BJ (cell line): Measurements from ENCODE around the gene ACHE. TPM values are rescaled to one million over a fixed set of nuclear protein-coding genes. Genes with fewer than 3 reads are reported as not detected.

Source experiments
- CTCF ChIA-PET: fragments of 350-600 bp; formaldehyde crosslinking; extraction: SDS; loops from one replicate; lab custom pipeline; 2021; ENCODE audit warnings: antibody characterized with exemption, inconsistent platforms; lab: Yijun Ruan, JAX
- POLR2A ChIA-PET: fragments of 300-600 bp; sonication (Branson Sonifier 250); formaldehyde crosslinking; extraction: SDS; loops from one replicate; lab custom pipeline; 2021; ENCODE audit warnings: antibody characterized with exemption; lab: Charles Lee
- DNase-seq: peaks from one replicate; pipeline ENCODE4 v3.0.0-alpha.2; 2011; ENCODE audit warnings: low read depth
- H3K27me3 ChIP-seq: 2 replicates; pipeline ENCODE4 v1.6.0; 2011; ENCODE audit warnings: low read length; ENCODE audit not compliant: control insufficient read depth, insufficient read depth
- H3K36me3 ChIP-seq: 2 replicates; pipeline ENCODE4 v1.5.1; 2011; ENCODE audit warnings: low read length; ENCODE audit not compliant: control insufficient read depth, insufficient read depth
- H3K4me3 ChIP-seq: 2 replicates; pipeline ENCODE4 v1.5.1; 2011; ENCODE audit warnings: low read depth, mild to moderate bottlenecking, control low read depth, low read length
- polyA plus RNA-seq: library from polyadenylated mRNA; depleted of rRNA; stranded (reverse); fragments of >200 nt; gene quantifications from 2 replicates; pipeline ENCODE4 v1.2.3, GENCODE V29; 2011
- TF ChIP-seq, protein P1 (sequence below): IDR thresholded peaks from 2 replicates; pipeline ENCODE4 v1.5.1; 2011; ENCODE audit warnings: low read depth, mild to moderate bottlenecking, control low read depth, inconsistent platforms, low read length, moderate library complexity; ENCODE audit not compliant: insufficient read depth

Gene ACHE
- polyA plus RNA-seq, 1 experiment, result 0.22 TPM

DNA sequence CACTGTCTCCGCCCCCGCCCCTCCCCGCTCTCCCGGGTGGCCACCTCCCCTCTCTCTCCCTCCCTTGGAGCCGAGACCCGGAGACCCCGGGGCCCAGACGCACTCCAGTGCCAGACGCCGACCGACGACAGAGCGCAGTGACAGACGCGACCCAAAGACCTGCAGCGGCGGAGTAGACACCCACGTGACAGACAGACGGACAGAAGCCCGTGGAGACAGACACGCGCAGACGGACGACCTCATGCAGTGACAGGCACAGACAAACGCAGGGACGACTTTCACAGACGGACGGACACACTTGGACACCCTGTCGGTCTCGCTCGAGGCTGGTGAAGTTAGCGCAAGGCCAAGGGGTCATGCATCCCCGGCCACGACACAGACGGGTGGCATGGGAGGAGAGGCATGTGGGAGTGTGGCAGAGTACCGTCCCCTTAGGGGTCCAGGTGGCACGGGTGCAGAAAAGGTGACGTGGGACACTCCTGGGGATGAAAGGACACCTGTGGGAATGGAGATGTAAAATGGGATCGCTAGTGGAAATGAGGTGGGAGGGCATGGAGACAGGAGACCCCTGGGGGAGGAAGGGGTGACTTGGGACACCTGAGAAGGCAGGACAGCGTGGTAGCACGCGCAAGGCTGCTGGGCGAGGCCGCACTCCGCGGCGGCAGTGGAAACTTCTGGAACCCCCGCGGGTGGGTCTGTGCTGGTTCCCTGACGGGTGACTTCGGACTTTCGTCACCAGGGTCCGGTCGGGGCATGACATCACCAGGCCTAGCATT, 456 bp upstream of the ACHE start:
- DNase-seq, result no peak
- Histone ChIP-seq H3K27me3 (peaks cover 16% of the 10 kb centered on the region), H3K36me3 (no peaks in the 10 kb centered on the region), H3K4me3 (no peak overlapping the region)
- TF ChIP-seq, protein P1, sequence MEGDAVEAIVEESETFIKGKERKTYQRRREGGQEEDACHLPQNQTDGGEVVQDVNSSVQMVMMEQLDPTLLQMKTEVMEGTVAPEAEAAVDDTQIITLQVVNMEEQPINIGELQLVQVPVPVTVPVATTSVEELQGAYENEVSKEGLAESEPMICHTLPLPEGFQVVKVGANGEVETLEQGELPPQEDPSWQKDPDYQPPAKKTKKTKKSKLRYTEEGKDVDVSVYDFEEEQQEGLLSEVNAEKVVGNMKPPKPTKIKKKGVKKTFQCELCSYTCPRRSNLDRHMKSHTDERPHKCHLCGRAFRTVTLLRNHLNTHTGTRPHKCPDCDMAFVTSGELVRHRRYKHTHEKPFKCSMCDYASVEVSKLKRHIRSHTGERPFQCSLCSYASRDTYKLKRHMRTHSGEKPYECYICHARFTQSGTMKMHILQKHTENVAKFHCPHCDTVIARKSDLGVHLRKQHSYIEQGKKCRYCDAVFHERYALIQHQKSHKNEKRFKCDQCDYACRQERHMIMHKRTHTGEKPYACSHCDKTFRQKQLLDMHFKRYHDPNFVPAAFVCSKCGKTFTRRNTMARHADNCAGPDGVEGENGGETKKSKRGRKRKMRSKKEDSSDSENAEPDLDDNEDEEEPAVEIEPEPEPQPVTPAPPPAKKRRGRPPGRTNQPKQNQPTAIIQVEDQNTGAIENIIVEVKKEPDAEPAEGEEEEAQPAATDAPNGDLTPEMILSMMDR, result no peak
- ChIA-PET CTCF (interaction anchor here (0.6 to 3.7 kb wide), 17 partner anchors 8 to 387 kb away, joined by 3 to 40 read pairs (median 9); partner anchors contain the start of genes SRRT and TRIM56), POLR2A (interaction anchor here (0.6 kb wide), 1 partner anchor 231 kb away, joined by 3 read pairs; the partner anchor contains the start of gene SERPINE1)

DNA sequence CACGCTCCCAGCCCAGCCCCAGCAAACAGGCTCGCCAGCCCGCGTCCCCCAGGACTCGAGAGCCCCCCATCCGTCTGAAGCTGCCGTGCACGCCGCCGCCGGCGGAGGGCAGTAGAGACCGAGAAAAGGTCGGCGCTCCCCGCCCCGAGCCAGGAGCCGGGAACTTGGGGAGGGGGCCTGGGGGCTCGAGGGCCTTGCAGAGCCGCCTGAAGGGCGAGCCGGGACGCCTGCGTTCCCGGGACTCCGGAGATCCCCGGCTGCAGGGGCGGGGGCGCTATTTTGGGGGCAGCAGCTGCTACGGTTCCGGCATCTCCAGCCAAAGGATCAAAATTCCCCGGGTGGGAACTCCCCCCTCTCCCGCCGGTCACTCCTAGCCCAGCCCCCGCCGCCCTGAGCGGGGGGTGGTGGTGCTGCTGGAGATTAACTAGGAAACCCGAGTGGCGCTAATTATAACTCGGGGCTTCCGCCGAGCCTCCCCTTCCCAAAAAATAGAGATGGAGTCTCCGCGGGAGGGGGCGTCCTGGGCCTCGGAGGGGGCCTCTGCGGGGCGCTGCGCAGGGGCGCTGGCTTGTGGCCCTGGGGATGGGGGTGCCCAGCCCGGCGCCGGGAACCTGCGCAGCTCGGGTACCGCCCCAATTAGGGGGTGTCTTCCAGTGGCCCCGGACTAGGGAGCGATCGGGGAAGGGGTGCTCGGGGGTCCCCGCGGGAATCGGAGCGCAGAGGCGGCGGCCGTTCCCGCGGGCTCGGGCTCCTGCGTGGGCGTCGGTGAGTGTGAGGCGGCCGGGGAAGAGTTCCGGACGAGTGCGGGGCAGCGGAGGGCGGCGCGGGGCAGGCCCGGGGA, 608 bp downstream of the ACHE start:
- Histone ChIP-seq H3K4me3 (peak overlapping the region; percentile 37), H3K27me3 (peaks cover 13% of the 10 kb centered on the region), H3K36me3 (no peaks in the 10 kb centered on the region)
- TF ChIP-seq, protein P1, result peak; percentile 89
- no peak for DNase-seq
- CTCF ChIA-PET, result interaction anchor here (0.7 to 3.7 kb wide), 33 partner anchors 10 to 388 kb away, joined by 3 to 40 read pairs (median 5); partner anchors contain the start of genes SRRT, TRIM56 and TRIP6
- POLR2A ChIA-PET, result interaction anchor here (0.6 kb wide), 1 partner anchor 232 kb away, joined by 3 read pairs; the partner anchor contains the start of gene SERPINE1

DNA sequence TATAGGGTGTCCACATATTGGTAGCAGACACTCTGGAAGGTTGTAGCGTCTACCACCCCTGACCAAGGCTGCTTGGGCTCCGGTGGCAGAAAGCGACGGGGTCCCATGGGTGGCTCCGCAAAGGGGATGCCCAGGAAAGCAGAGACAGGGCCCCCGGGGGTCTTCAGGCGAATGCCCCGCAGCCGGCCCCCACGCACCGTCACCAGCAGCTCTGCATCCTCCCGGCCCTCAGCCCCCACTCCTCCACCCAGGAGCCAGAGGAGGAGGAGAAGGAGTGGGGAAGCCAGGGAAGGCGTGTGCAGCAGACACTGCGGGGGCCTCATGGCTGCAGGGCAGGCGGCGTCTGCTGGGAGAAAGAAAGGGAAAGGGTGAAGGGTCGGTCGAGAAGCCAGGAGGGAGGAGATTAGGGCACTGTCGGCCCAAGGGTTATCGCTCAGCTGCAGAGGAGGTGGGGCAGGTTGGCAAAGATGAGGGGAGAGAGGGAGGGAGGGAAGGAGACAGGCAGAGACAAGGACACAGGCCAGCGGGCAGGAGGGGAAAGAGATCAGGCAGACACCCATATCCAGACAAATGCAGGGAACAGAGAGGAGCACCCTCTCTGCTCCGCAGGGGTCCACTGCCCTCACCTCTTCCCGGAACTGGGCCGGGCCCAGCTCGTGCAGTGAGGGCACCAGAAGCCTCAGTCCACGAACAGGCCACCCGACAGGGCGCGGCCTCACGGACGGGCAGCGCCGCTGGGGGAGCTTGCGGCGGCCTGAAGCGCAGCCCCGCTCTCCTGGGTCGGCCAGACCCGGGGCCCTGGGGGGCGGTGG, 1.6 kb downstream of the ACHE start:
- POLR2A ChIA-PET, result no interaction called here
- TF ChIP-seq, protein P1, result no peak
- CTCF ChIA-PET, result interaction anchor here (0.8 to 3.7 kb wide), 30 partner anchors 10 to 389 kb away, joined by 3 to 40 read pairs (median 6); partner anchors contain the start of genes SRRT and TRIM56
- Histone ChIP-seq H3K36me3 (no peaks in the 10 kb centered on the region), H3K27me3 (peaks cover 11% of the 10 kb centered on the region), H3K4me3 (no peak overlapping the region)
- no peak for DNase-seq

DNA sequence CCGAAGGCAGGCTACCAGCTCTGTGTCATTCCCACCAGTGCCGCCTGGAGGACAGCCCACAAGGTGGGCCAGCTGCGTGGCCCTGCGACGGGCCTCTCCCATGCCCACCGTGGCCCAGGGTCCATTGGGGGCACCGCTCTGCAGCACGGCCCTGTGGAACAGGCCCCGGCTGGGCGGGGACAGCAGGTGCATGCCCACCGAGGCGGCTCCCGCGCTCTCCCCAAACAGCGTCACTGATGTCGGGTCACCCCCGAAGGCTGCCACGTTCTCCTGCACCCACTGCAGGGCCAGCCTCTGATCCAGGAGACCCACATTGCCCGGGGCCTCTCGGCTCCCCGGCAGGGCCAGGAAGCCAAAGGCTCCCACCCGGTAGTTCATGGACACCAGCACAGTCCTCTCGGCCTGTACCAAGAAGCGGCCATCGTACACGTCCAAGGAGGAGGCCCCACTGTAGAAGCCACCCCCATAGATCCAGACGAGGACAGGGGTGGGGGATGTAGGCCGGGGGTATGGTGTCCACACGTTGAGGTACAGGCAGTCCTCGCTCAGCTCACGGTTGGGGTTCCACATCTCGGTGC, 2.3 kb downstream of the ACHE start:
- TF ChIP-seq, protein P1, result no peak
- peaks cover 1% of the 10 kb centered on the region; the same call in 1 of the 2 replicates for H3K36me3 ChIP-seq
- DNase-seq, result no peak
- CTCF ChIA-PET, result interaction anchor here (1.1 to 3.7 kb wide), 9 partner anchors 11 to 315 kb away, joined by 3 to 40 read pairs (median 14); partner anchors contain the start of gene TRIM56
- H3K4me3 ChIP-seq, result no peak overlapping the region
- POLR2A ChIA-PET, result interaction anchor here (0.6 kb wide), 1 partner anchor 793 kb away, joined by 17 read pairs; no protein-coding TSS in a partner anchor
- peaks cover 11% of the 10 kb centered on the region for H3K27me3 ChIP-seq
